ENCODE data around the gene METAP1. TPM values are rescaled to one million over a fixed set of nuclear protein-coding genes. Genes with fewer than 3 reads are reported as not detected.

Gene METAP1
- total and polyA plus RNA-seq, 2 experiments from 2014 or later = 64.1 to 122 TPM

- no peaks in the 10 kb centered on the region; the same call in 1 of the 2 replicates for H3F3A ChIP-seq (replicated peaks; ENCODE audit: low read depth)
- no peak overlapping the region for H3K4me3 ChIP-seq
- peaks cover 76% of the 10 kb centered on the region for H3K79me2 ChIP-seq (replicated peaks; ENCODE audit: insufficient read depth)
- H2AFZ ChIP-seq = no peak overlapping the region
- no peaks in the 10 kb centered on the region for H3K36me3 ChIP-seq (ENCODE audit: insufficient read depth)
- H3K27ac Mint-ChIP-seq = no peak overlapping the region
- H3K4me1 ChIP-seq (ENCODE audit: insufficient read depth) = peaks cover 52% of the 10 kb centered on the region
- H3K4me1 Mint-ChIP-seq = peaks cover 56% of the 10 kb centered on the region
- H3K9me3 Mint-ChIP-seq = peaks cover 5% of the 10 kb centered on the region; the same call in 1 of the 3 replicates
- H3K4me3 Mint-ChIP-seq = no peak overlapping the region
- no peaks in the 10 kb centered on the region for H3K9me2 ChIP-seq (ENCODE audit: insufficient read depth)
- ATAC-seq (no peak), DNase-seq (ENCODE audit: low spot score) (no peak)
- no peaks in the 10 kb centered on the region for H3K27me3 ChIP-seq (ENCODE audit: insufficient read depth)
- H3K4me2 ChIP-seq = no peak overlapping the region
- peaks cover 9% of the 10 kb centered on the region; the same call in 1 of the 3 replicates for H3K36me3 Mint-ChIP-seq (ENCODE audit: low read depth)
- peaks cover 57% of the 10 kb centered on the region for H4K20me1 ChIP-seq (replicated peaks; ENCODE audit: insufficient read depth)
- no peak overlapping the region for H3K27ac ChIP-seq (ENCODE audit: low read depth)
- TF ChIP-seq ZNF462 (CRISPR knock-in tag; IDR thresholded peaks at IDR 0.05) (no peak), ETS1 (IDR thresholded peaks at IDR 0.05) (no peak), NANOG (IDR thresholded peaks at IDR 0.05; ENCODE audit: borderline replicate concordance) (no peak), CREB1 (CRISPR knock-in tag; IDR thresholded peaks at IDR 0.05; ENCODE audit: low read depth) (no peak), EZH2 (IDR thresholded peaks at IDR 0.05; ENCODE audit: low read depth, unreplicated experiment) (no peak), REST (IDR thresholded peaks at IDR 0.05; ENCODE audit: unreplicated experiment) (no peak), ZNF331 (CRISPR knock-in tag; IDR thresholded peaks at IDR 0.05; ENCODE audit: low read depth) (no peak), CTCF (conservative IDR thresholded peaks at IDR 0.05; ENCODE audit: low read depth in 2 of 2) (no peak), ZNF114 (CRISPR knock-in tag; IDR thresholded peaks at IDR 0.05) (no peak), EZH2phosphoT487 (IDR thresholded peaks at IDR 0.05; ENCODE audit: unreplicated experiment) (no peak), JUNB (IDR thresholded peaks at IDR 0.05; ENCODE audit: unreplicated experiment) (no peak)
- H3K27me3 Mint-ChIP-seq (ENCODE audit: insufficient read depth, low read depth, poor library complexity) = peaks cover 7% of the 10 kb centered on the region
These were observed 3.0 kb downstream of the METAP1 start for GRCh38 chr4:98998551-98998950.

All from GM23338 (cell line).